MV-4-11 (cell line): ENCODE measurements around the gene MRPL34.
"Not testable (repeated sequence)": the region's sequence is repeated elsewhere in the genome, so short reads cannot be mapped to it uniquely, and the experiment has no call there.

Source experiments
- DNase-seq: peaks from one replicate; lab custom pipeline; 2025; lab: John Stamatoyannopoulos, UW

Gene MRPL34

DNA sequence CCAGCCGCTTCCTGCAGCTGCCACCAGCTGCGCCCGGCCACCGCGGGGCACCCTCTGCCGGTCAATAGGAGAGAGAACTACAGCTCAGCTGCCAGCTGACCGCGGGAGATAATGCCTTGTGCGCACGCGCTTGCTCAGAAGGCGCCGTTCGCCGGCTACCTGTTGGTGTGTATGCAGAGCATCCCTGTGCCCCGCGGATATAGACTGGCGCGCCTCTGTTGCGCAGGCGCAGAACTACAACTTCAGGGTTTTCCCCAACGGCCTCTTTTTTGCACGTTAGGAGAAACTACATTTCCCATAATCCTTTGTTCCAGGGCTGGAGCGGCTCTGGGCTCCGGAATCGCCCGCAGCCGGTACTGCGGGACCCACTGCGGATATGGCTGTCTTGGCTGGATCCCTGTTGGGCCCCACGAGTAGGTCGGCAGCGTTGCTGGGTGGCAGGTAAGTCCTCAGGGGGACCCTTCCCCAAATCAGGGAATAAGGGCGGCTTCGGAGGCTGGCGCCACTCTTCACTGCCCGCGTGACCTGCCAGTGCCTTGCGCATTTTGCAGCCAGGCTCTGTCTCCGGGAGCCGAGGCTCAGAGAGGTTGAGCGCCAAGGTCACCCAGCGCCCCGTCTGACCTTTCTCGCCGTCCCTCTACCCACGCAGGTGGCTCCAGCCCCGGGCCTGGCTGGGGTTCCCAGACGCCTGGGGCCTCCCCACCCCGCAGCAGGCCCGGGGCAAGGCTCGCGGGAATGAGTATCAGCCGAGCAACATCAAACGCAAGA, at the start of gene MRPL34:
Gene MRPL34, plus strand, starts transcription at position 356 of the 768 bp plus-strand sequence. Its CDS starts 21 bp downstream, at position 377.
- DNase-seq: peak; percentile 100

DNA sequence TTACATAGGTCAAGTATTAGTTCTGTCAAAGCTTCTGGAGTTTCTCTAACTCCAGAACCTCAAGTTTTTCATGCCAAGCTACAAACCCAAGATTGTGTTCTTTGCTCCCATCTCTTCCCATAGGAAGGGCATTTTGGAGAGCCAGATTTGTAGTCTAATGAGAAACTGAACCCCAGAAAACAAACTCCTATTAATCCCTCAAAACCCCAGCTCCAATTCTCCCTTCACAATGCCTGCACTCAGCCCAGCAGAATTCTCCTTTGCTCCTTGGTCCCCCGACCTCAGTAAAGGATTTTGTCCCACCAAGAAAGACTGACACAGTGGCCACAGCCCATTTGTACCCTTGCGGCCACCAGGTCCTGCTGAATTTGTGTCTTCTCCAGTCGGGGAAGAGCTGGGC, 49.5 kb upstream of the MRPL34 start:
- no peak for DNase-seq

DNA sequence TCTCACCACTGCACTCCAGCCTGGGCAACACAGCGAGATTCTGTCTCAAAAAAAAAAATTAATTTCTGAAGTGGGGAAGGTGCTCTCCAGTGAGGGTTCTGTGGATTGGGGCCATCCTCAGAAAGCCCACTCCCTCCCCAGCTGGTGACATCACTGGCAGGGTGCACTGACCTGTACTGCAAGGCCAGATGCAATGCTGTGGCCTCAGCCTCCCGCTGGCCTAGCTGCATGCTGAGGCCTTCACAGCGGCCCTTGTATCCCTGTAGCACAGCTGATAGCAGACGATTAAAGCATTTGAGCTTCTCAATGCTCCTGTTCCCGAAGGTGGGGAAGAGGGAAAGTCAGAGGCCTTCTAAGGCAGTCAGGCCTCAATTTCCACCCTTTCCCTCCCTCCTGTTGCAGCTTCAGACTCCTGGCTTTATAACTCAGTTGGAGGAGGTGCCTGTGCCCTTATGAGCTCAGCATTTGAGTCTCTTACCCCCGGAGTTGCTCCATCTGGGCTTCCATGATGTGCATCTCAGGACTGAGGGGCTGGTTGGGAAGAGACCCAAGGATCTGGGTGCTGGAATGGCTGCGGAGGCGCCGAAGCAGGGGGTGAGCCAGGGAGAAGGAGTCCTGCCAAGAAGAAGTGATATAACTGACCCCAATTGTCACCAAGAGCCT, 46.4 kb upstream of the MRPL34 start:
- no peak for DNase-seq

DNA sequence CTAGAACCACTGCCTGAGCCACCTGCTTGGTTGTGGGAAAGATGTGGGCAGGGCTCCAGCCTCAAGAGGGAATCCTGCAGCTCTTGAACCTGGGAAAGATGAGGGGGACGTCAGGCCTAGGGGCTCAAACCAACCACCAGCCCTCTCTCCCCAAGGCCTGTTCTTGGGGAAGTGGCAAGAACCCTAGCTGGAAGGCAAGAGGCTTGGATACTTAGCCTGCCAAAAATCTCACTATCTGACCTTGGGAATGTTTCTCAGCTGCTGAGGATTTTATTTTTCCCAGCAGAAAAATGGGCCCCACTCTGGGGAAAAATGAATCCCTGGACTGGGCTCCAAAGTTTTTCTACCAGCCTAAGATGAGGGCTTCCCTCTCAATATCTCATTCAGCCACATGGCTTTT, 45.7 kb upstream of the MRPL34 start:
- DNase-seq: no peak

DNA sequence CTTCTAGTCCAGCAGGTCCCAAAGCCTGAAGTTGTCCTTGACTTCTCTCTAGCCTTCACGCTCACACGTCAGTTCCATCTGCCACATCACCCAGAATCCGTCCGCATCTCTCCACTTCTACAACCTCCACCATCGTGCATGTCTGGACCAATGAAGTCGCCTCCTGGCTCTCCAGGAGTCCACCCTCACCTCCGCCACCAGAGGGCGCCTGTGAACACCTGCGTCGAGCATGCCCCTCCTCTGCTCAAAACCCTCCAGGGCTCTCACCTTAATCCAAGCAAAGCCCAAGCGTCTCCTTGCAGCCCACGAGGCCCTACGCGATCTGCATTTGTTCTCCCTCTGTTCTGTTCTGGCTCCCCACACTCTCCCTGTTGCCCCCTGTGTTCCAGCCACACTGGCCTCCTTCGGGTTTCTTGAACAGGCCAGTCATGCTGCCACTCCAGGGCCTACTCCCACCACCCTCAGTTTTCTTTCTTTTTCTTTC, 44.8 kb upstream of the MRPL34 start:
- peak; percentile 81 for DNase-seq

DNA sequence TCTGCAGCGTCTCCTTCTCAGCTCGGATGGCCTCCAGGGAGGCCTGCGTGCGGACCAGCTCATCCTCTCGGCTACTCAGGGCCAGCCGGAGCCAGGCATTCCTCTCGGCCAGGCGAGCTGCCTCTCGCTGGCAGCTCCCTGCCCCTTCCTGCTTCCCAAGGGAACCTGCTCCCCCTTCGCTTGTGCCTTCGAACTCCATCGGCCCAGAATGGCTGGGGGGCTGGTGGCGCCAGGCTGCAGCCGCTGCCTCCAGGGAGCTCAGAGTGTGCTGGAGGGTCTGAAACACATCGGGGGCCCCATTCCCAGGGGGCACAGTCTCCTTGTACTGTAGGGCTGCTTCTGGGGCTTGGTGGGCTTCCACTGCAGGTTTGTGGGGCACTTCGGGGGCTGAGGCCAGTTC, 43.1 kb upstream of the MRPL34 start:
- no peak for DNase-seq

DNA sequence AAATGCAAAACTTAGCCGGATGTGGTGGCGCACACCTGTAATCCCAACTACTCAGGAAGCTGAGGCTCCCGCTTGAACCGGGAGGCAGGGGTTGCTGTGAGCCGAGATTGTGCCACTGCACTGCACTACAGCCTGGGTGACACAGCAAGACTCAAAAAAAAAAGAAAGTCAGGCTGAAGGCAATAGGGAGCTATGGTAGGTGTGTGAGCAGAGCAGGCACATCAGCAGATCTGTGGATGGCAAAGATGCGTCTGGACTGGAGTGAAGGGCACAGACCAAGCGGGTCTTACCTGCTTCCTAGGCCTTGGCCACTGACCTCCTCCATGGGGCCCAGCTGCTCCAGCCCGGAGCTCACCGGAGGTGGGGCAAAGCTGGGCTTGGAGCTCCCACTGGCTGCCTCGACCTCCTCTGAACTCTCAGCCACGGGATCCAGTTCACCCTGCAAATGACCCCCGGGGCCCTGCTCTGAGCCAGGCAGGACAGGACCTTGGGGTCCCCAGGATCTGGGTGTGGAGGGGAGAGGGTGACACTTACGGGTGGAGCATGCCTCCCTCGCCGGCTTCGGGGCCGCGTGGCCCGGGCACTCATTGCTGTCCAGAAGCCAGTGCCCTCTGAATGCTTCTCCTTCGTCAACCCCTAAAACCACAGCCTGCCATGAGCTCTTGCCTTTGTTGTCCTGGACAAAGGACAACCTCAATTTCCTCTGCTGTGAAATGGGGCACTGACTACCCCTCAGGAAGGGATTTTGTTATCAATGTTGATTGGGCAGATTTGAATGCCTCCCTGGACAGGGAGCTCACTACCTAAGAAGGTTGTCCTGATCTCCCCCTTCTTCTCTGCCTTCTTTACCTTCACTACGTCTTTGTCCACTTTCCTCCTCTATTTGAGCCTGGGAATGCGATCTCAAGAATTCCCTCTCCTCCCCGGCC, 41.7 kb upstream of the MRPL34 start:
- no peak for DNase-seq

- DNase-seq: no peak
Measured at GRCh38 chr19:17264641-17264979, 41.1 kb upstream of the MRPL34 start, which contains the start of gene USHBP1. USHBP1 (minus strand) TSS chr19:17264745; CDS start chr19:17264299, 446 bp downstream.

DNA sequence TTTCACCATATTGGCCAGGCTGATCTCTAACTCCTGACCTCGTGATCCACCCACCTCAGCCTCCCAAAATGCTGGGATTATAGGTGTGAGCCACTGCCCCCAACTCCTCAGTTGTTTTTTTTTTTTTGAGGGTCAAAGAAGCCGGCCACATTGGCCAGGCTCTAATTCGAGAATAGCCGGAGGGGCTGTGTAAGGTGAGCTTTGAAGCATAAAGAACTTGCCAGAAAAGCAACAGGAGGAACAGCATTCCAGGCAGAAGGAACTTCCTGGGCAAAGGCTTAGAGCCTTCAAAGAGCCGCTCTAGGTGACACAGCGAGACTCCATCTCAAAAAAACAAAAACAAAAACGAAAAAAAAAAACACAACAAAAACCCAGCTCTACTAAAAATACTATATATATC, 39.6 kb upstream of the MRPL34 start:
- DNase-seq: no peak

- DNase-seq: no peak
Measured at GRCh38 chr19:17266589-17266974, 39.1 kb upstream of the MRPL34 start.

- DNase-seq: peak; percentile 100
Measured at GRCh38 chr19:17266975-17267788, 38.5 kb upstream of the MRPL34 start, which contains the start of gene BABAM1. BABAM1 (plus strand) TSS chr19:17267443; CDS start chr19:17268807, 1,364 bp downstream.

- no peak for DNase-seq
Measured at GRCh38 chr19:17268754-17269153, 36.9 kb upstream of the MRPL34 start.

GRCh38 chr19:17274892-17275291, 30.8 kb upstream of the MRPL34 start:
- DNase-seq: not testable (repeated sequence)

- DNase-seq: no peak
Measured at GRCh38 chr19:17275441-17276175, 30.1 kb upstream of the MRPL34 start.

GRCh38 chr19:17279436-17279835, 26.2 kb upstream of the MRPL34 start:
- DNase-seq: no peak

DNA sequence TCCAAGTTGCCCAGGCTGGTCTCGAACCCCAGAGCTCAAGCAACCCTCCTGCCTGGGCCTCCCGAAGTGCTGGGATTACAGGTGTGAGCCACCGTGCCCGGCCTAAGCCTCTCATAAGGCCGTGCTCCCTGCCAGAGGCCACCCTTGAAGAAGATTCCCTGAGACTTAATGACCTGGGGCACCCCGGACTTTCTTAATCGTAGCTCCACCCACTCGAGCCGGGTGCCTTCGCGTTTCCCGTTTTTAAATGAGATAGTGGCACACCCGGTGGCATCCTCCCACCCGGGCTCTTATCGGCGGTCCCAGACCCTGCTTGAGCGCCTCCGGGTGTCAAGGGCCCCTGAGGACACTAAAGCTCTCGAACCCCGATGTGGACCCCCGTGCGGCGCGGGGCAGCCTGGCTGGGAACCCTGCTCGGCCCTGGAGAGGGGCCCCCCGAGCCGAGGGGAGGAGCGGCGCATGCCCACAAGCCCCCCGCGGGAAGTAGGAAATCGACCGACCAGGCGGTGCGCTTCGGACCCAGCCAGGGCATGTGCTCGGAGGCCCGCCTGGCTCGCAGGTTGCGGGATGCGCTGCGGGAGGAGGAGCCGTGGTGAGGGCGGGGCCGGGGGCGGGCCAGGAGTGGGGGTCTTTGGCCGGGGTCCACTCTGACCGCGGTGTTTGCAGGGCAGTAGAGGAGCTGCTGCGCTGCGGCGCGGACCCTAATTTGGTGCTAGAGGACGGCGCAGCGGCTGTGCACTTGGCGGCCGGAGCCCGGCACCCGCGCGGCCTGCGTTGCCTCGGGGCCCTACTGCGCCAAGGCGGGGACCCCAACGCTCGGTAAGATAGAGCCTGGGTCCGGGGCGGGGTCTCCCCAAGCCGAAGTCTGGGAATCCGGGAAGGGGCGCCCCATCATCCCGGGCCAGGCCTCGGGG, 24.0 kb upstream of the MRPL34 start, which contains the start of gene ANKLE1:
Gene ANKLE1, plus strand, starts transcription at position 511 of the 914 bp plus-strand sequence. Its CDS starts 20 bp downstream, at position 531.
- peak; percentile 90 for DNase-seq

- DNase-seq: peak; percentile 83
Measured at GRCh38 chr19:17282488-17283125, 23.1 kb upstream of the MRPL34 start.

- DNase-seq: no peak
Measured at GRCh38 chr19:17283504-17283996, 22.1 kb upstream of the MRPL34 start.
